Kidney capillary endothelial cell (primary cell): ENCODE data around the gene IER5.
"Not testable (repeated sequence)": the region's sequence is repeated elsewhere in the genome, so short reads cannot be mapped to it uniquely, and the experiment has no call there.

ENCODE experiments used
- DNase-seq: peaks from one replicate; pipeline ENCODE4 v3.0.0-alpha.2; 2018; ENCODE audit warnings: low spot score

The IER5 gene

GRCh38 chr1:181088079-181089016 lies at the start of gene IER5:
Gene IER5 (plus strand): TSS chr1:181088700. CDS start chr1:181088903, 203 bp downstream.
- DNase-seq, result peak; percentile 90

DNA sequence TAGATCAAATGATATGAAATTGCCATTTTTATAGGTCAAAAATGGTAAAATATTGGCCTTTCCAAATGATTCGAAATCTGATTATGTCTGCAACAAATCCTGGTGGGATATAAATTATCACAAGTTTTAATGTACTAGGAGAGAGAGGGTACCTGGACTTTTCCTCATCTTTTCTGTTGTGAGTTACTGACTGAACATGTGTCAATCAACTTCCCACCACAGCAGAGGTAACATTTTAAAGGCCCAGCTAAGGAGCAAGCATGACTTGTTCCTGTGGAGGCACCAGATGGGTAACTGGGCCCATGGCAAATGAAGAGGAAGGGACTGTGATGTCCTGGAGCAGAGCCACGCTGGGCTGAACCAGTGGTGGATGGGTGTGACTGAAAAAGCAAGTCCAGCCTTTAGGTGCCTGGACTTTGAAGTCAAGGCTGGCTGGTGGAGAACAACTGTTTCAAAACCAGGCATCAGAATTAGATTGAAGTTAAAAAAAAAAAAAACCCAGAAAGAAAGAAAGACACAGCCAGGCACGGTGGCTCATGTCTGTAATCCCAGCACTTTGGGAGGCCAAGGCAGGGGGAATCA lies 48.1 kb upstream of the IER5 start:
- no peak for DNase-seq

DNA sequence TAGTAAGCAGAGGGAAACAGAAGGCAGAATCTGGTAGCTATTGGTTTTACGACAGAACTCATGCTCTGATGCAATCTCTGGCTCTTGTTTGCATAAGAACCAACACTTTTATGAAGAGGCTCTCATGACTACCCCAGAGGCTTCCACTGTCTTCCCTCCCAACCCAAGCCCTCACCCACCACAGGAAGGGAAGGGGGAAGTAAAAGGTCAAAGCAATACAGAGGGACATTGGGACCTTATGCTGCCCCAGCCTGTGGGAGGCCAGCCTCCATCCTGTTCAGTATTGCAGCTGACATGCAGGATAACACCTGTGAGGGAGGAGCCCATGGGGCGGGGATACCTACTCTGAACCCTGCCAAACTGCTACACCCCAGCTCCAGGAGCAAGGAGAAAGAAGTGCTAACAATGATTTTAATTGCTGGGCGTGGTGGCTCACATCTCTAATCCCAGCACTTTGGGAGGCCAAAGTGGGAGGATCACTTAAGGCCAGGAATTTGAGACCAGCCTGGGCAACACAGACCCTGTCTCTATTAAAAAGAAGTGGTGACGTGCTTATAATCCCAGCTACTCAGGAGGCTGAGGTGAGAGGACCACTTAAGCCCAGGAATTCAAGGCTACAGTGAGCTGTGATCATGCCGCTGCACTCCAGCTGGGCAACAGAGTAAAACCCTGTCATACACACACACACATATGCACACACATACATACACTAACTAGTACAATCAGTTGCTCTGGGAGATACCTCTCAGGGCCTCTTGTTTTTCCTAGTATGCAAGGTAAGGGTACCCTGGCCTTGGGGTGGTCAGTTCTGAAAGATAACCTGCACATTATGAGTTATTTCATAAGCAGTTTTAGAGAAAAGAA lies 45.2 kb upstream of the IER5 start:
- DNase-seq, result no peak

GRCh38 chr1:181044449-181044966 lies 44.0 kb upstream of the IER5 start:
- no peak for DNase-seq

- DNase-seq, result not testable (repeated sequence)
Observed at GRCh38 chr1:181045946-181046345, 42.6 kb upstream of the IER5 start.

GRCh38 chr1:181049378-181049777 lies 39.1 kb upstream of the IER5 start:
- DNase-seq, result no peak

- no peak for DNase-seq
Observed at GRCh38 chr1:181050922-181051321, 37.6 kb upstream of the IER5 start.

DNA sequence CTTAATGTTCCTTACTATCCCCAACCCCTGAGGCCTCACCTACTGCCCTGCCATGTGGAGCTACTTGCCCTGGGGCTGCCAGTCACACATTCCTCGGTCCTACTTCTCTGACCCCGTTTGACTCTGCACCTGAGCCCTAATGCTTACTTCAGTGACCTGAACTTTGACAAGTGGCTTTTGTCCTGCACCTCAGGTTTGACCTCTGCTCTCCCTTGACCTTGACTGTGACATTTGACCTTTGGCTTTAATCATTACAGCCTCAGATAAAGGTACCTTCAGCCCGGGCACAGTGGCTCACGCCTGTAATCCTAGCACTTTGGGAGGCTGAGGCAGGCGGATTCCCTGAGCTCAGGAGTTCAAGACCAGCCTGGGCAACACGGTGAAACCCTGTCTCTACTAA lies 31.9 kb upstream of the IER5 start:
- DNase-seq, result no peak

GRCh38 chr1:181057079-181057478 lies 31.4 kb upstream of the IER5 start:
- no peak for DNase-seq

DNA sequence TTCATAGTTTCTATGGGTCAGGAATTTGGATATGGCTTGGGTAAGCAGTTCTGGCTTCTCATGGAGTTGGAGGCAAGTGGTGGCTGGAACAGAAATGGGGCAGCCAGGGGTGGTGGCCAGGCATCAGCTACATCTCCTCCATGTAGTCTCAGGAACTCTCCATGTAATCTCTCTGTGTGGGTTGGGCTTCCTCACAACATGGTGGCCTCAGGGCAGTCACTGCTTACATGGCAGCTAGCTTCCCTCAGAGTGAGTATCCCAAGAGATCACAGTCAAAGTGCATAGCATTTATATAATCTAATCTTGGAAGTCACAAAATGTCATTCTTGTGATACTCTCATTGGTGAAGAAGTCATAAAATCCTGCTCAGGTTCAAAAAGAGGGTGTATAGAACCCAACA lies 29.1 kb upstream of the IER5 start:
- no peak for DNase-seq

DNA sequence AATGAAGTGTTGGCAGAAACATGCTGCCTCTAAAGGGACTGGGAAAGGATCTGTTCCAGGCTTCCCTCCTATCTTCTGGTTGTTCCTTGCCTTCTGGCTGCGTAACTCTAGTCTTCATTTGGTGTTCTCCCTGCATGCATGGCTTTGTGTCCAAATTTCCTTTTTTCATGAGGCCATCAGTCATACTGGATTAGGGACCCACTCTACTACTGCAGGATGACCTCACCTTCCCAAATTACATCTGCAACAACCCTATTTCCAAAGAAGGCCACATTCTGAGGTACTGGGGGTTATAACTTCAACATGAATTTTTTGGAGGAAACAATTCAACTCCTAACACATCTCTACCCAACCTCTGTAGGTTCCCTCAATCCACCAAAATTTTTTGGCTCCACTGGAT lies 28.4 kb upstream of the IER5 start:
- no peak for DNase-seq

GRCh38 chr1:181060947-181061346 lies 27.6 kb upstream of the IER5 start:
- not testable (repeated sequence) for DNase-seq

DNA sequence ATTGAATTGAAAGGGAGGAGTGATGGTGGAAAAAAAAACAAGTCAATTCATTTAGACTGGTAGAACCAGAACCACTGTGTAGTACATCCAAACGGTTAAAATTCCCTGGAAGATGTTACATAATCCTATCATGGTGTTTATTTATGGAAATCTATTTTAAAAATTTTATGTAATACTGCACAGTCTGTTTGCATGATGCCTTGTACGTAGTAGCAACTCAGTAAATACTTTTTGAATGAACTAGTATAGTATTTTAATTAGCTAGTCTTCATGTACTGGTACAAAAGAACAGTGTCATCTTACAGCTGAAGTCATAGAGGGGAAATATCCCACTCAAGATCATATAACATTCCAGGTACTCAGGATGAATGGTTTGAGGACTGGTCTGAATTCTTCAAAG lies 27.0 kb upstream of the IER5 start:
- DNase-seq, result no peak

DNA sequence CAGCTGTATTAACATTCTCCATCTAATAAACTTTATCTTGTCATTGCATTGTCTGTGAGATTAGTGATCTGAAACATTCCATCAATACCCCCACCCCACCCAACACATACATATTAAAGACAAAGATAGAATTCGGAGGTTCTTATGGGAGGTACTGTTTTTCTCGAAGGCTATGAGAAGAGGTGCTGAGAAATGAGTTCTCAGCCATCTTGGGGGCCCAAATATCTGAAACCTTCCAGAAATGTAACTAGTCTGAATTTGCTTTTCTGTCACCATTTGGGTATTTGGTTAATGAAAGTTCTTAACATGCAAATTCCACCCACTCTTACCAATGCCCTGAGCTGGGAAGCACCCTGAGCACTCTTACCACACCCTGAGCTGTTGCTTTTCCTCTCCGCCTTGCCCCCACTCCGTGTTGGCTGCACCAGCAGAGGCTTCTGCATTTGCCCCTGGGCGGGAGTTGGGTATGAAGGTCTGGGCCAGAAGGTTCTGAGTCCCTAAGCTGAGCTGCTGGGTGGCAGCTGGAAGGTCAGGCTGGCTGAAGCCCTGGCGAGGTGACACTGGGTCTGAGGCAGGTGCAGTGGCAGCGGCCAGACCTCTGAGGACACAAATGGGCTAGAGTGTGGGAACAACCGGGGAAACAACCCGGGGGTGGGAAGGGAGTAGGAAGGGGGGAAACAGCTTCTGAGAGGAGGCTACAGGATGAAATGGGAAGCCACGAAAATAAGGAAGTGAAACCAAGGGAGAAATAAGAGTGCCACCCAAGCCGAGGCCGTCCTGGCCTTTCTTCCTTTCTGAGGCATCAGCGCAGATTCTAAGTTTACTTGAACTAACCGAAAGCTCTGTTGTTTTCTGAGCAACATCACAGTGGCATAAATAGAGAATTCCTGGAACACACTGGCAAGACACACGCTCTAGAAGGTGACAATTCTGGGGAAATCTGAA lies 26.3 kb upstream of the IER5 start:
- no peak for DNase-seq

DNA sequence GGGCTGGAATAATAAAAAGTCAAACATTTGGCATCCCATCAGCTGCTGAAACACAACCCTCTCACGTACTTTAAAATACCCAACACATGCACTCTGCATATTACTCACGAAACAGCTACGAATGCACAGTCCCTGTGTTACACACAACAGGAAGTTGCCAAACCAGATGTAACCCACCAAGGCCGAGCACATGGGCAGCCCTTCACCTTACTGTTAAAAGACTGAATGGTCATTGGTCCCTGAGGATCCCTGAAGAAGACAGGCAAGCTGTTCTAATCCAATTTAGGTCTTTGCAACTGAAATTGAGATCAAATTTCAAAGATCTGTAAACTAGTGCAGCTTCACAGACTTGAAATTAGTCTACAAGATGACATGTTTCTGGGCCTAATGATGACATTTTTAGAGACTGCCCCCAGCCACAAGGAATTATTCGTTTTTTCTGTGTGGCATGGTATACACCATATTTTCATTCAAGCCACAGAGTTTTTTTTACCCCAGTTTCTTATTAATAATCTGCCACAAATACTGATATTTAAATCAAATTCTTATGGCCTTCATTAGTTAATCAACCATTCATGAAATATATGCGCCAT lies 25.6 kb upstream of the IER5 start:
- no peak for DNase-seq

DNA sequence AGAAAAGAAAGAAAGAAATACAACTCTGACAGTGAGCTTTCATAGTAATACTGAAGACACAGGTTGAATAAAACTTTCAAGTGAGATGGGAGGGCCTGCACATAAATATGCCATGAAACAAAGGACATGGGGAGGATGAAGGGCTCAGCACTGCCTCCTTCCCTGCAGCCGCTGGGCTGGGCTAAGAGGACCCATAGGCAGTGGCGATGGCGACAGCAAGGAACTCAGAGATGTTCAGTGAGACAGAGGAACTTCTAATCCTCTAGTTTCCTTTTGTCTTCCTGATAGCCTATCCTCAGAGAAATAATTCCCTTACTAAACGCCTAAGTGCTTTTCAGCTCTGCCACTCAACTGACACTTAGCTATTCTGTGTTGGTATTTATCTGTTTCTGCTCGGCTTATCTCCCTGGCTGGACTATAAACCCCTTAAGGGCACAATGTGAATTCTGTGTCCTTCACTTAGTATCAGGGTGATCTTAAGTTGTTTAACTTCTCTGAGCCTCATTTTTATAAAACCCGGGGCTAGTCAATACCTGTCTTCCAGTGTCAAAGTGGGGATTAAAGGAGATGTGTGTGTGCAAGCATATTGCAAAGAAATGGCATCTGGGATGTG lies 24.4 kb upstream of the IER5 start:
- DNase-seq, result no peak

GRCh38 chr1:181064702-181065101 lies 23.8 kb upstream of the IER5 start:
- no peak for DNase-seq

DNA sequence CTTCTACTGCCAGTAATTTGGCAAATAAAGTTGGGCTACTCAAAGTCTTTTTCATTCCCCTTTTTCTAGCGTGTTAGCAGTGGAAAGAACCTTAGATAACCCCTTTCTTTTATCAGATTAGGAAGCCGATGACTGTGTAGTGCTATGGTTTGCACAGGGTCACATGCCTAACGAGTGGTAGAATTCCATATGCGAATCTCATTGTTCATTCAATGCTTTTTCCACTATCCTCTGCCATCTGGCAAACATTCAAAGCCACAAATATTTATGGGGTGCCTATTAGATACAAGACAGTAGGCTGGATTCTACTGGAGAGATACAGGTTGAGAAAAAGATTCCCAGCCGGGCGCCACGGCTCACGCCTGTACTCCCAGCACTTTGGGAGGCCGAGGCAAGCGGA lies 14.9 kb upstream of the IER5 start:
- no peak for DNase-seq

- no peak for DNase-seq
Observed at GRCh38 chr1:181075766-181076350, 12.6 kb upstream of the IER5 start.

DNA sequence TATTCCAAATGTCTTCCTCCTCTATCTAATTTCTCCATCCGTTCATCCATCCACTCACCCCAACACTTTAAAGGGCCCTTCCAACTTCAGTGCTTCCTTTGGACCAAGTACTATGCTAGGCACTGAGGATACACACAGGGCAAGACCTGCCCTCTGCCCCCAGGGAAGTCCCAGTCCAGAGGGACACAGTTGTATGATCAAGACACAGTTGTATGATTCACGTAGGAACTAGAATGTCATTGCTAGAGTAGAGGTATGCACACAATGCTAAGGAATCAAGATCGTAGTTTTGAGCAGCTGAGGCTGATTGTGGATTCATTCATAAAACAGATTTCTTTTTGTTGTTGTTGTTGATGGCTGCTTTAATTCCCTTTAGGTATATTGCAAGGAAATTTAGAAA lies 11.6 kb upstream of the IER5 start:
- no peak for DNase-seq
